Left lung (tissue), 10 donors: ENCODE results near the gene ETV4. TPM values are rescaled to one million over a fixed set of nuclear protein-coding genes. Genes with fewer than 3 reads are reported as not detected.

Experiments used
- ATAC-seq: fragments of 200-7000 bp; cut with Tn5 transposase; one replicate; pipeline ENCODE4 v1.9.1; 2020; ENCODE audit warnings: moderate library complexity
- DNase-seq, 4 donors: peaks; one replicate each; pipeline ENCODE4 v3.0.0-alpha.2; 2013 to 2020
- H3K27ac ChIP-seq, 2 donors: fragments of 200-600 bp; sonication (generic) in 1 of 2; one replicate each; pipeline versions ENCODE4 v1.5.0 to v1.8.0; 2020 to 2021
- H3K27me3 ChIP-seq, 2 donors: fragments of 200-600 bp; sonication (generic) in 1 of 2; one replicate each; pipeline versions ENCODE4 v1.5.0 to v1.8.0; 2020 to 2021
- H3K36me3 ChIP-seq, 2 donors: fragments of 200-600 bp; sonication (generic) in 1 of 2; one replicate each; pipeline versions ENCODE4 v1.5.0 to v1.8.0; 2020 to 2021
- H3K4me1 ChIP-seq, 2 donors: fragments of 200-600 bp; one replicate each; pipeline ENCODE4 v1.8.0; 2021
- H3K4me3 ChIP-seq, 2 donors: fragments of 200-600 bp; sonication (generic) in 1 of 2; one replicate each; pipeline versions ENCODE4 v1.5.0 to v1.8.0; 2020 to 2021; ENCODE audit warnings: mild to moderate bottlenecking in 1 of 2
- H3K9me3 ChIP-seq, 2 donors: fragments of 200-600 bp; sonication (generic) in 1 of 2; one replicate each; pipeline versions ENCODE4 v1.5.0 to v1.8.0; 2020 to 2021
- CTCF ChIP-seq, 2 donors: fragments of 200-600 bp; sonication (generic) in 1 of 2; IDR thresholded peaks; one replicate each; pipeline versions ENCODE4 v1.5.0 to v1.8.0; 2021; ENCODE audit warnings: antibody characterized with exemption in 2 of 2
- intact Hi-C, 2 donors: fragments of 100-400 bp; cut with DNase I; formaldehyde crosslinking; loops; one replicate each; pipeline versions ENCODE4 v1.11.2 to v1.14.2; 2022
- polyA plus RNA-seq, 6 donors: library from polyadenylated mRNA; unstranded; fragments of 120-200 nt; gene quantifications; one replicate each; pipeline ENCODE4 v1.2.1, GENCODE V29; 2013; ENCODE audit not compliant: insufficient read length in 6 of 6
- total RNA-seq, 2 donors: library from RNA; stranded (reverse); fragmentation: NEBNext Ultra II Directional; extraction: Animal tissue kit (Norgen Biotek cat#: 25700); gene quantifications; one replicate each; pipeline ENCODE4 v1.2.1, GENCODE V29; 2021
- donor health status: DM: no; HTN: yes; CAD: no.
- donor health status: DM: no; HTN: no; CAD: no.

Gene ETV4
- total and polyA plus RNA-seq, 8 donors: 4.3 to 24.3 (median 13.4) TPM

- ATAC-seq (no peak), DNase-seq (no peak)
- no peak for TF ChIP-seq CTCF (IDR thresholded peaks at IDR 0.05)
- Histone ChIP-seq H3K27me3 (peaks cover 0 to 35% of the 10 kb centered on the region in 2 donors), H3K9me3 (no peaks in the 10 kb centered on the region), H3K4me1 (peaks cover 0 to 4% of the 10 kb centered on the region in 2 donors), H3K27ac (no peak overlapping the region), H3K36me3 (no peaks in the 10 kb centered on the region), H3K4me3 (no peak overlapping the region)
- intact Hi-C loops: no loop called here
These were observed 17.8 kb upstream of the ETV4 start for GRCh38 chr17:43563600-43564594.

- ATAC-seq (no peak), DNase-seq (peak in 1 of 4 donors; percentile 31)
- no peaks in the 10 kb centered on the region for H3K36me3 ChIP-seq
- peaks cover 0 to 35% of the 10 kb centered on the region in 2 donors for H3K27me3 ChIP-seq
- intact Hi-C loops: no loop called here
- H3K9me3 ChIP-seq: no peaks in the 10 kb centered on the region
- no peak for TF ChIP-seq CTCF (IDR thresholded peaks at IDR 0.05)
- H3K4me1 ChIP-seq: peaks cover 0 to 4% of the 10 kb centered on the region in 2 donors
- H3K4me3 ChIP-seq: no peak overlapping the region
- no peak overlapping the region for H3K27ac ChIP-seq
These were observed 16.8 kb upstream of the ETV4 start for GRCh38 chr17:43562679-43563599.

DNA sequence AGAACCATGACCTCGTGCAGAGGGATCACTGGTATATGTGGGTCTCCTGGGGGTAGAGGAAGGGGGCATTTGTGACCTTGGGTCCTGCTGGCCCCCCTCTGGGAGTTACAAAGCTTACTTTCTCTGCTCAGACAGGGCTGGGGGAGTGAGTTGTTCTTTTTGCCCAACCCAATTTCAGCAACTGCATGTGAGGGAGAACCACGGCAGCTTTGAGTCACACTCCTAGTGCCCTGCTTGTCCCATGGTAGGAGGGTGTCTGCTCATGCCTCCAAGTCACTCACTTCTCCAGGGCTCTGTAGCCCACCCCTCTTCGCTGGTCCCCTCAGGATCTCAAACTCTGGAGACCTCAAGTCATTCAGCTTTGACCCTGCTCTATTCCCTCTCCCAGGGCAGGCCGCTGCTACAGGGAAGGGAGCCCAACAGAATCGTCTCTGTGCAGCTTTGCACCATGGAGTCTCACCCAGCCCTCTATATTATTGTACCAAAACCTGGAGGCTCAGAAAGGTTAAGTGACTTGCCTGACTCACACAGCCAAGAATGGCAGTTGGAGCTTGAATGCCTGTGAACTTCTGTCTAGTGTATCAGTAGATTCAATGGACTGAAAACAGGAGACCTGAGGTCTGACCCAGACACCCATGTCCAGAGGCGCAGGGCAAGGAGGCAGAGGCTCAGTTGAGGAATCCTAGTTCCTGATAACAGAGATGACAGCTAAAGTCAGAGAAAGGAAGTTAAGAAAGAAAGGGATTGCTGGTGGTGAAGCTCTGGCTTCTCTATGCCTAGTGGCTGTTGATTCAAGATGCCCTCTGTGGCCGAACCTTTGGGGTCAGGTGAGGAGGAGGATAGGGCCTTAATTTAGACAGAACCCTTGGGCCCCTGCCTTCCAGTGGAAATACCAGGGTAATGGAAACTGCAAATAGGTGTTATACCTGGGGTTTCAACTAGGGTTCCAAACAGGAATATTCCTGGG, 14.6 kb upstream of the ETV4 start:
- H3K36me3 ChIP-seq: no peaks in the 10 kb centered on the region
- DNase-seq: no peak
- H3K4me3 ChIP-seq: no peak overlapping the region
- intact Hi-C loops: no loop called here
- H3K9me3 ChIP-seq: no peaks in the 10 kb centered on the region
- H3K4me1 ChIP-seq: peaks cover 0 to 12% of the 10 kb centered on the region in 2 donors
- TF ChIP-seq CTCF (IDR thresholded peaks at IDR 0.05): no peak
- H3K27ac ChIP-seq: no peak overlapping the region
- peaks cover 0 to 35% of the 10 kb centered on the region in 2 donors for H3K27me3 ChIP-seq
- no peak for ATAC-seq

DNA sequence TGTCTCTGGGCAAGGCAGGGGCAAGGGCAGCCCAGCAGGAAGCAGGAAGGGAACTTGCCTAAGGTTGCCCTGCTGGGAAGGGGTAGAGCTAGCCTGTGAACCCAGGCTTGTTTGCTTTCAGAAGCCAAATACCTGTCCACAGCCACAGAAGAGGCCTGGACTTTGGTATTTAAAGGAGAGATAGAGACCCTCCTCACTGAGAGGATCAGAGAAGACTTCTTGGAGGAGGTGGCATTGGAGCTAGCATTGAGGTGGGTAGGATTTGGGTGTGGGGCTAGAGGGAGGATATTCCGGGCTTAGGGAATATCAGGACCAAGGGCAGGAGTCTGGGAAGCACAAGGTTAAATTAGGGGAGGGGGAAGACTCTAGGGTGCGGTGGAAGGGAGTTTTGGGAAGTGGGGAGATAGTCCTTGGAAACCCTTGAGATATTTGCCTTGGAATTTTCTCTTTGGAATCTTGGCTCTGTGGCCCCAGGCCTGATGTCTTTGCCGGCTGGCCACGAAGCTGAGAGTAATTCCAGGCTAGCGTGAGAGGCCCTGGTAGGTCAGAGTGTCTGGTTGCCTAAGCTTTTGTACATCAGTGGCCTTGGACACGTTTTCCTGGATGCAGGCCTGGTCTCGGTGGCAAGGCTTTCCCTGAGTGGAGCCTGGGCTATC, 13.1 kb upstream of the ETV4 start:
- peaks cover 0 to 12% of the 10 kb centered on the region in 2 donors for H3K4me1 ChIP-seq
- H3K9me3 ChIP-seq: no peaks in the 10 kb centered on the region
- H3K27ac ChIP-seq: no peak overlapping the region
- TF ChIP-seq CTCF (IDR thresholded peaks at IDR 0.05): no peak
- peaks cover 0 to 34% of the 10 kb centered on the region in 2 donors for H3K27me3 ChIP-seq
- intact Hi-C loops: no loop called here
- ATAC-seq (no peak), DNase-seq (no peak)
- no peaks in the 10 kb centered on the region for H3K36me3 ChIP-seq
- no peak overlapping the region for H3K4me3 ChIP-seq
